Kidney (tissue), 14 donors: ENCODE results near the gene RABGAP1. TPM values are rescaled to one million over a fixed set of nuclear protein-coding genes. Genes with fewer than 3 reads are reported as not detected.

ENCODE experiments used
- DNase-seq, 5 donors: peaks; one replicate each; pipeline ENCODE4 v3.0.0-alpha.2; 2013 to 2020
- FAIRE-seq: peaks from 2 replicates; lab custom pipeline; 2012; peaks lifted over from hg19 to GRCh38; lab: Jason Lieb, UNC
- H3K27ac ChIP-seq, 2 donors: one replicate each; pipeline ENCODE4 v1.7.0; 2013; ENCODE audit warnings: low read depth in 2 of 2, low read length in 2 of 2, inconsistent platforms in 1 of 2
- H3K27me3 ChIP-seq: one replicate; pipeline ENCODE4 v1.7.1; 2013; ENCODE audit warnings: low read length, inconsistent platforms; ENCODE audit not compliant: control insufficient read depth, insufficient read depth
- H3K36me3 ChIP-seq, 3 donors: one replicate each; pipeline versions ENCODE4 v1.7.0 to v1.7.1; 2013; ENCODE audit warnings: low read length in 3 of 3, control low read depth in 1 of 3, inconsistent platforms in 1 of 3; ENCODE audit not compliant: insufficient read depth in 3 of 3, control insufficient read depth in 2 of 3
- H3K4me1 ChIP-seq, 3 donors: one replicate each; pipeline versions ENCODE4 v1.7.0 to v1.7.1; 2013; ENCODE audit warnings: low read length in 3 of 3, inconsistent platforms in 1 of 3, low read depth in 1 of 3; ENCODE audit not compliant: control insufficient read depth in 2 of 3, insufficient read depth in 2 of 3
- H3K4me3 ChIP-seq, 3 donors: one replicate each; pipeline versions ENCODE4 v1.7.0 to v1.8.1; 2013; ENCODE audit warnings: low read length in 3 of 3, control low read depth in 1 of 3, inconsistent platforms in 1 of 3
- H3K9ac ChIP-seq, 3 donors: one replicate each; pipeline versions ENCODE4 v1.7.0 to v1.7.1; 2013; ENCODE audit warnings: low read length in 3 of 3, control low read depth in 1 of 3, inconsistent platforms in 1 of 3
- H3K9me3 ChIP-seq, 3 donors: one replicate each; pipeline versions ENCODE4 v1.7.0 to v1.7.1; 2013; ENCODE audit warnings: low read length in 3 of 3, control low read depth in 1 of 3, inconsistent platforms in 1 of 3; ENCODE audit not compliant: control insufficient read depth in 2 of 3, insufficient read depth in 1 of 3
- CTCF ChIP-seq: IDR thresholded peaks from 3 replicates; pipeline ENCODE4 v1.5.1; 2012; ENCODE audit warnings: mild to moderate bottlenecking, moderate library complexity, borderline replicate concordance; ENCODE audit not compliant: insufficient read depth; ENCODE audit errors: extremely low read depth
- intact Hi-C: fragments of 100-400 bp; cut with DNase I; formaldehyde crosslinking; loops from one replicate; pipeline ENCODE4 v1.11.1; 2022
- polyA plus RNA-seq: library from polyadenylated mRNA; stranded (reverse); fragments of 350-450 nt; fragmentation: Illumina TruSeq; extraction: RNeasy Lipid Tissue Mini Kit (QIAGEN cat#74804); gene quantifications from one replicate; pipeline ENCODE4 v1.2.3, GENCODE V29; 2014; ENCODE audit warnings: low read depth, low replicate concordance; ENCODE audit not compliant: insufficient read depth
- total RNA-seq: library from RNA; stranded (reverse); fragmentation: NEBNext Ultra II Directional; extraction: Animal tissue kit (Norgen Biotek cat#: 25700); gene quantifications from one replicate; pipeline ENCODE4 v1.2.1, GENCODE V29; 2021
- donor health status: control.
- donor health status: control.
- donor health status: control.
- donor health status: control.
- donor health status: control.
- donor health status: DM: yes; HTN: yes; CAD: no.
- donor health status: Normal renal cell carcinoma (clear cell type).

The RABGAP1 gene
- total and polyA plus RNA-seq, 2 donors from 2014 or later: 13.7 to 61.1 TPM

GRCh38 chr9:123102375-123103113 is 161.7 kb downstream of the RABGAP1 start:
- intact Hi-C loops: no loop called here
- H3K9me3 ChIP-seq: no peaks in the 10 kb centered on the region
- TF ChIP-seq CTCF: no peak
- peaks cover 5 to 53% (median 33%) of the 10 kb centered on the region in 3 donors for H3K36me3 ChIP-seq
- no peak overlapping the region for H3K27ac ChIP-seq
- no peak overlapping the region for H3K4me3 ChIP-seq
- H3K9ac ChIP-seq: no peak overlapping the region
- no peaks in the 10 kb centered on the region for H3K4me1 ChIP-seq
- H3K27me3 ChIP-seq: no peaks in the 10 kb centered on the region
- DNase-seq (no peak), FAIRE-seq (no peak)

- no peaks in the 10 kb centered on the region for H3K9me3 ChIP-seq
- peaks cover 0 to 6% (median 0%) of the 10 kb centered on the region in 3 donors for H3K4me1 ChIP-seq
- no peak overlapping the region for H3K9ac ChIP-seq
- intact Hi-C loops: no loop called here
- no peak for FAIRE-seq
- H3K36me3 ChIP-seq: peaks cover 5 to 49% (median 26%) of the 10 kb centered on the region in 3 donors
- H3K27me3 ChIP-seq: no peaks in the 10 kb centered on the region
- no peak overlapping the region for H3K4me3 ChIP-seq
- no peak overlapping the region for H3K27ac ChIP-seq
- TF ChIP-seq CTCF: no peak
- DNase-seq: no peak
Observed at GRCh38 chr9:123104807-123105206, 164.0 kb downstream of the RABGAP1 start.

GRCh38 chr9:123105490-123105889 is 164.7 kb downstream of the RABGAP1 start:
- intact Hi-C loops: no loop called here
- TF ChIP-seq CTCF: no peak
- H3K36me3 ChIP-seq: peaks cover 5 to 49% (median 26%) of the 10 kb centered on the region in 3 donors
- H3K27me3 ChIP-seq: no peaks in the 10 kb centered on the region
- no peaks in the 10 kb centered on the region for H3K9me3 ChIP-seq
- FAIRE-seq (no peak), DNase-seq (no peak)
- peaks cover 0 to 6% (median 3%) of the 10 kb centered on the region in 3 donors for H3K4me1 ChIP-seq
- no peak overlapping the region for H3K27ac ChIP-seq
- H3K9ac ChIP-seq: no peak overlapping the region
- H3K4me3 ChIP-seq: no peak overlapping the region
